K562 (cell line): ENCODE data around the gene ATP6V1G2. TPM values are rescaled to one million over a fixed set of nuclear protein-coding genes. Genes with fewer than 3 reads are reported as not detected.

Source experiments
- SNRNP70 ChIP-seq: fragments of 200-400 bp; formaldehyde crosslinking; optimal IDR thresholded peaks from 2 replicates; pipeline ENCODE3; 2017; ENCODE audit warnings: low read depth, low read length
- TBP ChIP-seq: optimal IDR thresholded peaks from 2 replicates; pipeline ENCODE3; 2011; ENCODE audit warnings: low read depth, low read length, improper control_type of control experiment
- ZNF253 ChIP-seq: fragments of 250-450 bp; sonication (Bioruptor Pico); conservative IDR thresholded peaks from 2 replicates; pipeline ENCODE4 v1.6.1; 2021; ENCODE audit warnings: mild to moderate bottlenecking
- ZNF282 ChIP-seq: sonication (generic); formaldehyde crosslinking; IDR thresholded peaks from 2 replicates; pipeline ENCODE4 v1.8.1; 2023; ENCODE audit warnings: missing genetic modification reagents
- ZNF431 ChIP-seq: sonication (generic); formaldehyde crosslinking; IDR thresholded peaks from 2 replicates; pipeline ENCODE4 v1.8.0; 2022; ENCODE audit warnings: mild to moderate bottlenecking, missing genetic modification reagents
- ZNF668 ChIP-seq: fragments of 250-450 bp; sonication (Bioruptor Pico); IDR thresholded peaks from 2 replicates; pipeline ENCODE4 v1.8.0; 2022; ENCODE audit warnings: mild to moderate bottlenecking, inconsistent platforms
- polyA plus RNA-seq, 8 experiments: library from polyadenylated mRNA; depleted of rRNA in 4 of 8; stranded (reverse) in 5 of 8; unstranded in 3 of 8; fragments of >200 nt; fragmentation: Nextera tagmentation in 2 of 8; fragmentation: Illumina TruSeq in 1 of 8; extraction: Ambion mirVana in 2 of 8; extraction: Trizol in 1 of 8; gene quantifications; 2 replicates each; pipeline versions ENCODE4 v1.2.1 to v1.2.3, GENCODE V29; 2011 to 2014; ENCODE audit warnings: inconsistent platforms in 1 of 8, missing spikeins in 1 of 8
- total RNA-seq, 7 experiments: library from RNA; depleted of rRNA in 6 of 7; stranded (reverse); fragments of >200 nt in 6 of 7; fragmentation: Illumina TruSeq in 2 of 7; extraction: Trizol in 2 of 7; gene quantifications; 2 replicates each; pipeline versions ENCODE4 v1.2.1 to v1.2.3, GENCODE V29; 2011 to 2021; ENCODE audit warnings: low replicate concordance in 1 of 7
- TF ChIP-seq, protein P1 (sequence below): fragments of 450-650 bp; IDR thresholded peaks from 2 replicates; pipeline ENCODE4 v1.6.1; 2018; ENCODE audit warnings: mild to moderate bottlenecking, low read depth; ENCODE audit not compliant: partially characterized antibody
- TF ChIP-seq, protein P2 (sequence below): IDR thresholded peaks from 2 replicates; pipeline ENCODE4 v1.6.1; 2011; ENCODE audit not compliant: insufficient read length; ENCODE audit errors: extremely low read depth
- TF ChIP-seq, protein P3 (sequence below): fragments of 450-650 bp; IDR thresholded peaks from 2 replicates; pipeline ENCODE4 v1.6.1; 2016; ENCODE audit warnings: borderline replicate concordance
- TF ChIP-seq, protein P4 (sequence below): fragments of 250-450 bp; sonication (Bioruptor Pico); IDR thresholded peaks from 2 replicates; pipeline ENCODE4 v1.8.0; 2022; ENCODE audit warnings: moderate library complexity, mild to moderate bottlenecking, inconsistent platforms
- TF ChIP-seq, protein P5 (sequence below): fragments of 450-650 bp; IDR thresholded peaks from 2 replicates; pipeline ENCODE4 v1.6.1; 2018; ENCODE audit not compliant: partially characterized antibody

ATP6V1G2 gene
- total and polyA plus RNA-seq, 9 of the 15 experiments (the other 6 are each of a cell fraction or from before 2014, with no cell fraction given): 0.14 to 1.5 (median 0.33) TPM

DNA sequence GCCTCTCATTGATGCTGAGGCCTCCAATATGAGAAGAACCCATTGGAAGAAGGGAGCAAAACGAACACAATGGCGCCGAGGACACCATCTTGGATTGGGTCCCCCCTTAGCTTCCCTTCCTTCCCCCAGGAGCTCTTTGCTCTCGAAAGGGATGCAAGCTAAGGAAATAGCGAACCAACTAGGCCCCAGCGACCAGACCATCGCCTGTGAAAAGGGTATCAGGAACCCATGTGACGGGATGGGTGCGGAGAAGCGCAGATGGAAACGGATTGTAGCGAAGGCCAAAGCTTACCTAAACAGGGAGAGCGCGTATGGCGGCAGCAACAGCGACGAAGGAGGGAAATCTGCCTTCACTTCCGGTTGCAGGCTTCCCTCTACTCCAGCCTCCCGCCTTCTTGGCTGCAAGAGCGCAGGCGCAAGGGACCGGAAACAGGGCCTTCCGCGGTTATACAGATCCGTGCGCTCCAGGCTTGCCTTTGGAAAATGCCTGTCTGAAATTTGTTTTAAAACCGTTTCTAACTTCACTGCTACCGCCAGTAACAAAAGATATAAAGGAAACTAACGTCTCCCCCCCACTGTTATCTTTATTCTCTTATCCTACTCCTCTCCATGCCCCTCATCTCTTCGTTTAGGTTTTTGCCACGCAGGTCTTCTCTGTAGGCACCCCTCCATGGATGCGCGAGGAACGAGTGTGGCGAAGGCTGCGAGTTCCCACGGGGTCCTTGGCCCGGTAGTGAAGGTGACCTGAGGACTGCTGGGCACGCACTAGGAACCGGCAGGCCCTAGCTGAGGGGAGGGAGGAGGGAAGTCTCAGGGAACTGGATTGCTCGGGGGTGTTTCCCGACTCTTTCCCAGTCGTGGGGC, 4.5 kb downstream of the ATP6V1G2 start, which contains the start of gene DDX39B (continued):
- TF ChIP-seq, protein P1, sequence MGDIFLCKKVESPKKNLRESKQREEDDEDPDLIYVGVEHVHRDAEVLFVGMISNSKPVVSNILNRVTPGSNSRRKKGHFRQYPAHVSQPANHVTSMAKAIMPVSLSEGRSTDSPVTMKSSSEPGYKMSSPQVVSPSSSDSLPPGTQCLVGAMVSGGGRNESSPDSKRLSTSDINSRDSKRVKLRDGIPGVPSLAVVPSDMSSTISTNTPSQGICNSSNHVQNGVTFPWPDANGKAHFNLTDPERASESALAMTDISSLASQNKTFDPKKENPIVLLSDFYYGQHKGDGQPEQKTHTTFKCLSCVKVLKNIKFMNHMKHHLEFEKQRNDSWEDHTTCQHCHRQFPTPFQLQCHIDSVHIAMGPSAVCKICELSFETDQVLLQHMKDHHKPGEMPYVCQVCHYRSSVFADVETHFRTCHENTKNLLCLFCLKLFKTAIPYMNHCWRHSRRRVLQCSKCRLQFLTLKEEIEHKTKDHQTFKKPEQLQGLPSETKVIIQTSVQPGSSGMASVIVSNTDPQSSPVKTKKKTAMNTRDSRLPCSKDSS: no peak
- TF ChIP-seq SNRNP70: no peak
- TF ChIP-seq ZNF431: no peak
- TF ChIP-seq ZNF668 (CRISPR knock-in tag): no peak
- TF ChIP-seq, protein P2, sequence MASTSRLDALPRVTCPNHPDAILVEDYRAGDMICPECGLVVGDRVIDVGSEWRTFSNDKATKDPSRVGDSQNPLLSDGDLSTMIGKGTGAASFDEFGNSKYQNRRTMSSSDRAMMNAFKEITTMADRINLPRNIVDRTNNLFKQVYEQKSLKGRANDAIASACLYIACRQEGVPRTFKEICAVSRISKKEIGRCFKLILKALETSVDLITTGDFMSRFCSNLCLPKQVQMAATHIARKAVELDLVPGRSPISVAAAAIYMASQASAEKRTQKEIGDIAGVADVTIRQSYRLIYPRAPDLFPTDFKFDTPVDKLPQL: peak; percentile 87
- TF ChIP-seq, protein P3, sequence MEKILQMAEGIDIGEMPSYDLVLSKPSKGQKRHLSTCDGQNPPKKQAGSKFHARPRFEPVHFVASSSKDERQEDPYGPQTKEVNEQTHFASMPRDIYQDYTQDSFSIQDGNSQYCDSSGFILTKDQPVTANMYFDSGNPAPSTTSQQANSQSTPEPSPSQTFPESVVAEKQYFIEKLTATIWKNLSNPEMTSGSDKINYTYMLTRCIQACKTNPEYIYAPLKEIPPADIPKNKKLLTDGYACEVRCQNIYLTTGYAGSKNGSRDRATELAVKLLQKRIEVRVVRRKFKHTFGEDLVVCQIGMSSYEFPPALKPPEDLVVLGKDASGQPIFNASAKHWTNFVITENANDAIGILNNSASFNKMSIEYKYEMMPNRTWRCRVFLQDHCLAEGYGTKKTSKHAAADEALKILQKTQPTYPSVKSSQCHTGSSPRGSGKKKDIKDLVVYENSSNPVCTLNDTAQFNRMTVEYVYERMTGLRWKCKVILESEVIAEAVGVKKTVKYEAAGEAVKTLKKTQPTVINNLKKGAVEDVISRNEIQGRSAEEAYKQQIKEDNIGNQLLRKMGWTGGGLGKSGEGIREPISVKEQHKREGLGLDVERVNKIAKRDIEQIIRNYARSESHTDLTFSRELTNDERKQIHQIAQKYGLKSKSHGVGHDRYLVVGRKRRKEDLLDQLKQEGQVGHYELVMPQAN: no peak; the same call in 1 of the 2 replicates
- TF ChIP-seq ZNF253 (CRISPR knock-in tag): no peak
- TF ChIP-seq TBP: peak; percentile 97
- no peak for TF ChIP-seq ZNF282 (CRISPR knock-in tag)
- TF ChIP-seq, protein P4, sequence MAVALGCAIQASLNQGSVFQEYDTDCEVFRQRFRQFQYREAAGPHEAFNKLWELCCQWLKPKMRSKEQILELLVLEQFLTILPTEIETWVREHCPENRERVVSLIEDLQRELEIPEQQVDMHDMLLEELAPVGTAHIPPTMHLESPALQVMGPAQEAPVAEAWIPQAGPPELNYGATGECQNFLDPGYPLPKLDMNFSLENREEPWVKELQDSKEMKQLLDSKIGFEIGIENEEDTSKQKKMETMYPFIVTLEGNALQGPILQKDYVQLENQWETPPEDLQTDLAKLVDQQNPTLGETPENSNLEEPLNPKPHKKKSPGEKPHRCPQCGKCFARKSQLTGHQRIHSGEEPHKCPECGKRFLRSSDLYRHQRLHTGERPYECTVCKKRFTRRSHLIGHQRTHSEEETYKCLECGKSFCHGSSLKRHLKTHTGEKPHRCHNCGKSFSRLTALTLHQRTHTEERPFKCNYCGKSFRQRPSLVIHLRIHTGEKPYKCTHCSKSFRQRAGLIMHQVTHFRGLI (CRISPR knock-in tag): 0 out of 2 replicates have a peak, but pooled peaks have one; percentile 27
- TF ChIP-seq, protein P5, sequence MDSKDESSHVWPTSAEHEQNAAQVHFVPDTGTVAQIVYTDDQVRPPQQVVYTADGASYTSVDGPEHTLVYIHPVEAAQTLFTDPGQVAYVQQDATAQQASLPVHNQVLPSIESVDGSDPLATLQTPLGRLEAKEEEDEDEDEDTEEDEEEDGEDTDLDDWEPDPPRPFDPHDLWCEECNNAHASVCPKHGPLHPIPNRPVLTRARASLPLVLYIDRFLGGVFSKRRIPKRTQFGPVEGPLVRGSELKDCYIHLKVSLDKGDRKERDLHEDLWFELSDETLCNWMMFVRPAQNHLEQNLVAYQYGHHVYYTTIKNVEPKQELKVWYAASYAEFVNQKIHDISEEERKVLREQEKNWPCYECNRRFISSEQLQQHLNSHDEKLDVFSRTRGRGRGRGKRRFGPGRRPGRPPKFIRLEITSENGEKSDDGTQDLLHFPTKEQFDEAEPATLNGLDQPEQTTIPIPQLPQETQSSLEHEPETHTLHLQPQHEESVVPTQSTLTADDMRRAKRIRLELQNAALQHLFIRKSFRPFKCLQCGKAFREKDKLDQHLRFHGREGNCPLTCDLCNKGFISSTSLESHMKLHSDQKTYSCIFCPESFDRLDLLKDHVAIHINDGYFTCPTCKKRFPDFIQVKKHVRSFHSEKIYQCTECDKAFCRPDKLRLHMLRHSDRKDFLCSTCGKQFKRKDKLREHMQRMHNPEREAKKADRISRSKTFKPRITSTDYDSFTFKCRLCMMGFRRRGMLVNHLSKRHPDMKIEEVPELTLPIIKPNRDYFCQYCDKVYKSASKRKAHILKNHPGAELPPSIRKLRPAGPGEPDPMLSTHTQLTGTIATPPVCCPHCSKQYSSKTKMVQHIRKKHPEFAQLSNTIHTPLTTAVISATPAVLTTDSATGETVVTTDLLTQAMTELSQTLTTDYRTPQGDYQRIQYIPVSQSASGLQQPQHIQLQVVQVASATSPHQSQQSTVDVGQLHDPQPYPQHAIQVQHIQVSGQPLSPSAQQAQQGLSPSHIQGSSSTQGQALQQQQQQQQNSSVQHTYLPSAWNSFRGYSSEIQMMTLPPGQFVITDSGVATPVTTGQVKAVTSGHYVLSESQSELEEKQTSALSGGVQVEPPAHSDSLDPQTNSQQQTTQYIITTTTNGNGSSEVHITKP: peak; percentile 59
